Measurements from ENCODE around the gene PLXNC1.

The PLXNC1 gene

DNA sequence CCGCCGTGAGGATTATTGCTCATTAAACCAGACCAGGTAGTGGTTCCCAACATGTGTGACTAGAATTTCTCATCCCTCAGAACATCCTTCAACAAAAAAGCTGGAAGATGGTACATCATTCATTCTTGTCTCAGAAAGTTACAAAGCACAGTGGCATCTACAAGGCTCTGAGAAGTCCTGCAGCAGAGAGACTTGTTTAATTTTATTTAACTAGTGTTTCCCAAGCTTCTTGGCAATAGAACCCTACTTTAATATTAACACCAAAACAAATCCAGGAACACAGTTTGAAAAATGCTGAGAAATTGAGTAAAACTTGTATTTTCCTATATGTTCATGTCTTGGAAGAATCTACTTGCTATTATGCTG, 54.8 kb downstream of the PLXNC1 start:
- no peak for DNase-seq (ENCODE audit: low spot score)
- Histone ChIP-seq H3K27ac (no peak overlapping the region), H3K4me3 (no peak overlapping the region)
- no peak for TF ChIP-seq CTCF (IDR thresholded peaks at IDR 0.05)

DNA sequence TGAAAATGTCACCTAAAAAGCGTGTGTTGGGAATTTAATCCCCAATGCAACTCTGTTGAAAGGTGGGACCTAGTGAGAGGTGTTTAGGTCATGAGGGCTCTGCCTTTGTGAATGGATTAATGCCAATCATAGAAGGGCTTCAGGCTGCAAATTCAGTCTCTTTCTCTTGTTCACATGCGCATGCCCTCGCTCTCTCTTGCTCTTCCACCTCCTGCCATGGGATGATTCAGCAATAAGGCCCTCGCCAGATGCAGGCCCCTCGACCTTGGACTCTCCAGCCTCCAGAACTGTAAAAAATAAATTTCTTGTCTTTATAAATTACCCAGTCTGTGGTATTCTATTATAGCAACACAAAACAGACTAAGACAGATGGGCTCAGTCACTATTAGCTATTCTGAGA, 55.4 kb downstream of the PLXNC1 start:
- Histone ChIP-seq H3K27ac (no peak overlapping the region), H3K4me3 (no peak overlapping the region)
- DNase-seq (ENCODE audit: low spot score) = no peak
- TF ChIP-seq CTCF (IDR thresholded peaks at IDR 0.05) = no peak

DNA sequence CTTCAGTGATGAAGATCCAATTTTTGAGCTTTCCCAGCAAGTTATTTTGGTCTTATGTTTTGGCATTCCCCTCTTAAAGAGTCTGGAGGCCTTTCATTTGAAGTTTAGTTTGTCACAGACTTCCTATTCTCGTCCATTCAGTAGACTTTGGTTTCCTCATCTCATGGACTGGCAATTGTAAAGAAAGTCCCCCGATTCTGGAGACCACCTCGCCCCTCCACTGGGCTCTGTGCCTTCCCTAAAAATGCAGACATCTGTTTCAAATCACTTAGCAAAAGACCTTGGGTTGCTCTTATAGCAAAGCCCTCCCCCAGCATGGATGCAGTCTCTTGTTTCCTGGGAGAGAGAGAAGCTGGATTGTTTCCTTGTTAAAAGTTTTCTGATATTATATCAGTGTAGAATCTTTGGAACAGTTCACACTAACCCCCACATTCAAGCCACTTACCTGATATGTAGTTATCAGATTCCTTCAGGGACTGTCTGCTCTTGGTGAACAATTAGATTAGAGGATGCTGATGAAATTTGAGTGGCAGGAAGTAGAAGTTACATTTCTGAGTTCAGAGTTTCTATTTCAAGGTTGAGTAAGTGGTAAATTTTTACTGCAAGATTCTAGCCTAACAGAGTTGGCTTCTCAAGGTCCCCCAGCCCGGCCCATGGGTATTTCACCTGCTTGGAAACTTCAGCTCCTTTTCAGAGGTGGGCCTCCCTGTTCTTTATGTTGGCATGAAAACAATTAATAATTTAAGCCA, 56.3 kb downstream of the PLXNC1 start:
- no peak overlapping the region for H3K4me3 ChIP-seq
- no peak for DNase-seq (ENCODE audit: low spot score)
- no peak for TF ChIP-seq CTCF (IDR thresholded peaks at IDR 0.05)
- peak overlapping the region in 1 of 2 donors; percentile 40 for H3K27ac ChIP-seq

DNA sequence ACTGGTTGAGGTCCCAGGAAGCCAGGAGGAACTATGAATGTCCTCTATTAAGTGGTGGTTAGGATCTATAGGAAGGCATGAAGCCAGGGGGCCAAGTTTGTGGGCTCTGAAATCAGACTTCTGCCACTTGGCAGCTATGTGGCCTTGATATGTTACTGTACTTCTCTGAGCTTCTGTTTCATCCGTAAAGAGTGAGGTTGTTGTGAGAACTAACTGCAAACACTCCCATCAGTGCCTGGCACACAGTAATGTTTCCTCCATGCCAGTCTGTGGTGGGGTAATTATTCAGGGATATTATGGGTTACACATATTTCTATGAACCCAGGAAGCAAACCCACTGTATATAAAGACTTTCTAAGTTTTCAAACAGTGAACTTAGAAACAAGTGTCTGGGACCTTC, 57.4 kb downstream of the PLXNC1 start:
- no peak overlapping the region for H3K4me3 ChIP-seq
- TF ChIP-seq CTCF (IDR thresholded peaks at IDR 0.05) = no peak
- no peak overlapping the region for H3K27ac ChIP-seq
- DNase-seq (ENCODE audit: low spot score) = no peak

GRCh38 chr12:94206886-94207285, 58.5 kb downstream of the PLXNC1 start:
- H3K27ac ChIP-seq = no peak overlapping the region
- TF ChIP-seq CTCF (IDR thresholded peaks at IDR 0.05) = no peak

GRCh38 chr12:94207467-94207848, 59.1 kb downstream of the PLXNC1 start:
- TF ChIP-seq CTCF (IDR thresholded peaks at IDR 0.05) = no peak
- peak overlapping the region; percentile 60 to 74 for H3K27ac ChIP-seq
- no peak for DNase-seq (ENCODE audit: low spot score)
- H3K4me3 ChIP-seq = peak overlapping the region; percentile 49

More at GRCh38 chr12:94206886-94207285, 58.5 kb downstream of the PLXNC1 start:
- DNase-seq (ENCODE audit: low spot score) = no peak
- H3K4me3 ChIP-seq = no peak overlapping the region

DNA sequence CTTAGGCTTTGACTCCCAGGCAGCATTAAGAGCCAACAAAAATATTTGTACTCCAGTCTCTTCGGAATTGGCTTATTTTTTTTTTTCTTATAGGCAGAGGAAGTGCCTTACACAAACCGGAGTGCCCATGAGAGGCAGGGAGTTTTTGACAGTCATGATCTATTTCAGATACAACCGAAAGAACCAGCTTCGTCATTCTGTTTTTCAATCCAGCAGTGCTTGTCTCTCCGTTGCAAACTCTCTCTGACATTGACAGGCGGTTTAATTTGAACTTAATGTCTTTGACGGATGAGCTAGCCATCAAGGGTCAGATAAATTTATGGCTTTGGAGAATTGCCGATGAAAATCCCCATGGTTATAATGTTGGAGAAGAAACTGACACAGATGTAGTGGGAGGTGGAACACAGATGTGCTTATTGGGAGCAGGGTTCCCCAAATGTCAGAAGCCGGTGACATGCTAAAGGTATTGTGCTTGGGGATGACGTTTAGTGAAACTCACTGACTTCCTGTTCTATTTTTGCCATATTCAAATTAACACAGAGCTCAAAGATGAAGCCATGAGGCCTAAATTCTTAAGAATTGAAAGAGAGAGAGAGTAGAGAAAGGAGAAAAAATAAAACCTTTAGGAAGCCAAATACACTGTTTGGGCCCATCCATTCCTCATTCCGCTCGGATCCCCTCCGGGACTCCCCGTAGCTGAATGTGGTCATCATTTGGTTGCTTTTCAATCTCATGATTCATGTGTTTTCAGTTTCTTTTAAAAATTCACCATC, 59.7 kb downstream of the PLXNC1 start:
- H3K27ac ChIP-seq = peak overlapping the region; percentile 60 to 74
- no peak for TF ChIP-seq CTCF (IDR thresholded peaks at IDR 0.05)
- DNase-seq (ENCODE audit: low spot score) = no peak
- peak overlapping the region; percentile 49 for H3K4me3 ChIP-seq
